CD14-positive monocyte (primary cell): Measurements from ENCODE around the gene FMO1. TPM values are rescaled to one million over a fixed set of nuclear protein-coding genes. Genes with fewer than 3 reads are reported as not detected.
A peak's percentile ranks its signal among the peaks of the same experiment; 100 is the strongest.

Experiments used
- DNase-seq, 3 donors: peaks; one replicate each; pipeline ENCODE4 v3.0.0-alpha.2; 2011 to 2022
- H2AFZ ChIP-seq: 2 replicates; pipeline ENCODE4 v1.6.0; 2012; ENCODE audit warnings: mild to moderate bottlenecking, low read depth, low read length, inconsistent platforms; ENCODE audit not compliant: insufficient read depth, poor library complexity, severe bottlenecking
- H3K27ac ChIP-seq, 2 donors: 1 replicate in 1 of 2; 2 replicates in 1 of 2; pipeline ENCODE4 v1.5.1; 2012 to 2013; ENCODE audit warnings: low read length in 2 of 2, control low read depth in 1 of 2, inconsistent platforms in 1 of 2, low read depth in 1 of 2, mild to moderate bottlenecking in 1 of 2
- H3K27me3 ChIP-seq, 2 donors: one replicate each; pipeline versions ENCODE4 v1.6.0 to v1.6.1; 2011 to 2013; ENCODE audit warnings: low read length in 2 of 2; ENCODE audit not compliant: control insufficient read depth in 2 of 2, insufficient read depth in 2 of 2
- H3K36me3 ChIP-seq, 2 donors: replicated peaks in 1 of 2; 1 replicate in 1 of 2; 2 replicates in 1 of 2; pipeline versions ENCODE4 v1.5.1 to v1.6.1; 2012 to 2013; ENCODE audit warnings: low read length in 2 of 2, control low read depth in 1 of 2, inconsistent platforms in 1 of 2, mild to moderate bottlenecking in 1 of 2; ENCODE audit not compliant: insufficient read depth in 2 of 2, control insufficient read depth in 1 of 2
- H3K4me1 ChIP-seq, 2 donors: 1 replicate in 1 of 2; 2 replicates in 1 of 2; pipeline versions ENCODE4 v1.5.1 to v1.6.1; 2012 to 2013; ENCODE audit warnings: low read length in 2 of 2, control low read depth in 1 of 2, inconsistent platforms in 1 of 2, mild to moderate bottlenecking in 1 of 2, moderate library complexity in 1 of 2; ENCODE audit not compliant: insufficient read depth in 2 of 2, control insufficient read depth in 1 of 2
- H3K4me2 ChIP-seq: replicated peaks from 2 replicates; pipeline ENCODE3; 2012; ENCODE audit warnings: low read length, moderate library complexity, mild to moderate bottlenecking; ENCODE audit not compliant: poor library complexity, severe bottlenecking; ENCODE audit errors: extremely low read depth
- H3K4me3 ChIP-seq, 3 experiments: fragments of 200-600 bp in 1 of 3; sonication (generic) in 1 of 3; replicated peaks in 1 of 3; 1 replicate in 2 of 3; 2 replicates in 1 of 3; pipeline ENCODE4 v1.5.1; 2011 to 2013; ENCODE audit warnings: low read length in 3 of 3, mild to moderate bottlenecking in 3 of 3, control low read depth in 2 of 3, low read depth in 2 of 3, inconsistent platforms in 1 of 3, moderate library complexity in 1 of 3
- H3K79me2 ChIP-seq: 2 replicates; pipeline ENCODE4 v1.6.0; 2012; ENCODE audit warnings: mild to moderate bottlenecking, control low read depth, inconsistent platforms, low read length, moderate library complexity; ENCODE audit not compliant: insufficient read depth
- H3K9ac ChIP-seq: 2 replicates; pipeline ENCODE4 v1.6.0; 2017; ENCODE audit warnings: low read length, mild to moderate bottlenecking; ENCODE audit not compliant: insufficient read depth, poor library complexity, severe bottlenecking
- H3K9me3 ChIP-seq, 2 donors: replicated peaks in 1 of 2; 1 replicate in 1 of 2; 2 replicates in 1 of 2; pipeline versions ENCODE4 v1.5.1 to v1.6.1; 2012 to 2013; ENCODE audit warnings: low read length in 2 of 2, control low read depth in 1 of 2; ENCODE audit not compliant: control insufficient read depth in 1 of 2, insufficient read depth in 1 of 2
- H4K20me1 ChIP-seq: 2 replicates; pipeline ENCODE4 v1.6.0; 2012; ENCODE audit warnings: mild to moderate bottlenecking, low read length, control low read depth, moderate library complexity; ENCODE audit not compliant: insufficient read depth
- H3K27ac Mint-ChIP-seq, 7 donors: one replicate each; pipeline ENCODE4 v1.8.0; 2020; ENCODE audit warnings: mild to moderate bottlenecking in 7 of 7, mixed read lengths in 7 of 7, moderate library complexity in 6 of 7, inconsistent platforms in 2 of 7
- H3K27me3 Mint-ChIP-seq, 3 donors: one replicate each; pipeline ENCODE4 v1.8.0; 2021 to 2022; ENCODE audit warnings: low read depth in 3 of 3, mild to moderate bottlenecking in 3 of 3, mixed read lengths in 3 of 3, moderate library complexity in 3 of 3, inconsistent platforms in 1 of 3
- H3K36me3 Mint-ChIP-seq, 2 donors: one replicate each; pipeline ENCODE4 v1.8.0; 2020; ENCODE audit warnings: mixed read lengths in 2 of 2, inconsistent platforms in 1 of 2, mild to moderate bottlenecking in 1 of 2
- H3K4me1 Mint-ChIP-seq: one replicate; pipeline ENCODE4 v1.8.0; 2020; ENCODE audit warnings: mild to moderate bottlenecking, mixed read lengths
- H3K4me3 Mint-ChIP-seq, 2 donors: one replicate each; pipeline ENCODE4 v1.8.0; 2020; ENCODE audit warnings: mild to moderate bottlenecking in 2 of 2, mixed read lengths in 2 of 2, moderate library complexity in 1 of 2
- H3K9me3 Mint-ChIP-seq, 7 donors: one replicate each; pipeline ENCODE4 v1.8.0; 2020 to 2022; ENCODE audit warnings: mixed read lengths in 7 of 7, mild to moderate bottlenecking in 6 of 7, moderate library complexity in 6 of 7, inconsistent platforms in 2 of 7
- CTCF ChIP-seq: fragments of 200-600 bp; IDR thresholded peaks from one replicate; pipeline ENCODE4 v1.8.0; 2022; ENCODE audit warnings: antibody characterized with exemption, mild to moderate bottlenecking
- WGBS: methylation state at CpG from one replicate; pipeline ENCODE4 v1.1.5; 2013; ENCODE audit warnings: missing lambda C conversion rate; ENCODE audit not compliant: insufficient coverage; 5-methylcytosine and 5-hydroxymethylcytosine counted together
- intact Hi-C, 2 donors: fragments of 100-400 bp; cut with micrococcal nuclease; formaldehyde crosslinking; loops; one replicate each; pipeline versions ENCODE4 v1.15.0 to v1.15.1; 2023
- polyA plus RNA-seq, 3 donors: library from polyadenylated mRNA; depleted of rRNA in 1 of 3; unstranded in 2 of 3; stranded (reverse) in 1 of 3; fragments of 300-500 nt in 2 of 3; fragments of >200 nt in 1 of 3; fragmentation: Illumina TruSeq in 2 of 3; gene quantifications; 1 replicate in 2 of 3; 2 replicates in 1 of 3; pipeline ENCODE4 v1.2.3, GENCODE V29; 2012 to 2021

Gene FMO1
- polyA plus RNA-seq, 3 donors = not detected

DNA sequence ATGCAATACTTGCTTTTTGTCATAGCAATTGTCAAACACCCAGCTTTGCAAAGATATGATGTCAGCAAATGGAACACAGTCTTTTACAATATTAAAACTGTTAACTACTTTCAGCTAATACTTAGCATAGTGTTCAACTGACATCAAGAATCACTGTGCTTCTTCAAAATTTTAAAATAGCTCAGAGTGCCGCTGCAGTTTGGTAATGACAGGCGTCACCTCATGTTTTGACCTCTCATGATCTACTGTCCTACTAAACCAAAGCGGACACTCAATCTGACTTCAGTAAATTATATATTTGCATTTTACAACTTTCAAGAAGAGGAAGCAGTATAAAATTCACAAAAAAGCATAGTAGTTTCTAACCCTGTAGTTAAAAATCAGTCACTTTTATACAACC is 2.0 kb downstream of the FMO1 start:
- intact Hi-C loops = no loop called here
- Histone ChIP-seq H3K36me3 (no peaks in the 10 kb centered on the region), H3K79me2 (no peaks in the 10 kb centered on the region), H3K9me3 (no peaks in the 10 kb centered on the region), H3K4me2 (no peak overlapping the region), H3K27ac (no peak overlapping the region), H3K27me3 (peaks cover 14 to 40% of the 10 kb centered on the region in 2 donors), H3K9ac (no peak overlapping the region), H4K20me1 (no peaks in the 10 kb centered on the region), H3K4me1 (peaks cover 7 to 8% of the 10 kb centered on the region in 2 donors), H2AFZ (no peak overlapping the region), H3K4me3 (no peak overlapping the region)
- no peak for DNase-seq
- H3K4me3 Mint-ChIP-seq = no peak overlapping the region
- H3K27me3 Mint-ChIP-seq = peaks cover 28 to 32% (median 29%) of the 10 kb centered on the region in 3 donors
- peaks cover 0 to 3% (median 0%) of the 10 kb centered on the region in 7 donors for H3K9me3 Mint-ChIP-seq
- H3K27ac Mint-ChIP-seq = no peak overlapping the region
- peaks cover 10% of the 10 kb centered on the region for H3K4me1 Mint-ChIP-seq
- no peaks in the 10 kb centered on the region for H3K36me3 Mint-ChIP-seq
- no peak for TF ChIP-seq CTCF
- WGBS = 79% methylated on average over 2 of the region's 3 CpGs

DNA sequence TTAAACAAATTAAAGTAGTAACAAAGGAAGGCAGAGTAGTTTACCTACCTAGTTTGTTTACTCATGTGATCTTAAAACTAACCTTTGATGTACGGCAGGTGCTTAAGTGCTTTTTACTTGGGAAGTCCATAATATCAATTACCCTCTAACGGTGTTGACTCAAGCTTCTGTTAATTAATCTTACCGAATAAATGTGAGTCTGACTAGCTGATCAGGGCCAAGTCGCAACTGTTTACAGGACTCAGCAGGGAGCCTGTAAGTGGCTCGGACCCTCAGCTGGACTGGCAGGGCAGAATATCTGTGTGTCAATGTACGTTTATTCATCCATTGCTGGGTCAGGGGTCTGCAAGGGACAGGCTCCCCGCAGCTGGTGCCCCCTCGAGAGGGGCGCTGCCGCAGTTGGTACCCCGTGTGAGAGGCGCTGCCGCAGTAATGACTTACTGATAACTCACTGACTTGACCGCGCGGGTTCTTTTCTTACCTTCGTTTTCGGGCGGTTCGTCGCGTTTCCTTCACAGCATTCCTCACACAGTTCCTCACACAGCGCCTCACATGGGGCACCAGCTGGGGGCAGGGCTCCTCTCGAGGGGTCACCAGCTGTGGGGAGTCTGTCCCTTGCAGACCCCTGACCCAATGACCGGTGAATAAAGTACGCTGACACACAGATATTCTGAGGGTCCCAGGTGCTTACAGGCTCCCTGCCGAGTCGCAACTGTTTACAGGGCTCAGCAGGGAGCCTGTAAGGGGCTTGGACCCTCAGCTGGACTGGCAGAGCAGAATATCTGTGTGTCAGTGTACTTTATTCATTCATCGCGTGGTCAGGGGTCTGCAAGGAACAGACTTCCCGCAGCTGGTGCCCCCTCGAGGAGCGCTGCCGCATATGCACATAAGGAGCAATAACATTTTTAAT is 3.0 kb downstream of the FMO1 start:
- peak; percentile 59 for TF ChIP-seq CTCF
- H3K4me1 Mint-ChIP-seq = peaks cover 10% of the 10 kb centered on the region
- Histone ChIP-seq H2AFZ (peak overlapping the region; percentile 75), H3K27ac (no peak overlapping the region), H3K9me3 (no peaks in the 10 kb centered on the region), H3K36me3 (no peaks in the 10 kb centered on the region), H3K4me1 (peaks cover 7 to 8% of the 10 kb centered on the region in 2 donors), H4K20me1 (no peaks in the 10 kb centered on the region), H3K27me3 (peaks cover 14 to 40% of the 10 kb centered on the region in 2 donors), H3K9ac (peak overlapping the region; percentile 51), H3K4me3 (peak overlapping the region; percentile 26 to 68 (median 35)), H3K4me2 (peak overlapping the region; percentile 68), H3K79me2 (no peaks in the 10 kb centered on the region)
- H3K9me3 Mint-ChIP-seq = peaks cover 0 to 3% (median 0%) of the 10 kb centered on the region in 7 donors
- intact Hi-C loops = no loop called here
- H3K4me3 Mint-ChIP-seq = peak overlapping the region; percentile 78 to 92
- H3K27ac Mint-ChIP-seq = peak overlapping the region in 1 of 7 donors; percentile 24
- peak; percentile 1 to 37 (median 3) for DNase-seq
- H3K27me3 Mint-ChIP-seq = peaks cover 28 to 32% (median 29%) of the 10 kb centered on the region in 3 donors
- no peaks in the 10 kb centered on the region for H3K36me3 Mint-ChIP-seq
- 6% methylated on average over 25 of the region's 34 CpGs for WGBS
